Stomach (tissue), 9 donors: ENCODE data around the gene EIF2S1. TPM values are rescaled to one million over a fixed set of nuclear protein-coding genes. Genes with fewer than 3 reads are reported as not detected.

ENCODE experiments used
- DNase-seq, 2 donors: peaks; one replicate each; pipeline versions ENCODE4 v3.0.0 to v3.0.0-alpha.2; 2013 to 2019
- H3K27ac ChIP-seq, 5 donors: fragments of 200-600 bp in 4 of 5; sonication (generic) in 4 of 5; one replicate each; pipeline ENCODE4 v1.5.1; 2013 to 2019; ENCODE audit warnings: mild to moderate bottlenecking in 1 of 5, moderate library complexity in 1 of 5
- H3K27me3 ChIP-seq, 3 donors: fragments of 200-600 bp; sonication (generic); one replicate each; pipeline ENCODE4 v1.5.1; 2017 to 2019; ENCODE audit warnings: mixed run types in 1 of 3
- H3K36me3 ChIP-seq, 4 donors: fragments of 200-600 bp; sonication (generic); 1 replicate in 3 of 4; 2 replicates in 1 of 4; pipeline ENCODE4 v1.5.1; 2016 to 2019
- H3K4me1 ChIP-seq, 4 donors: fragments of 200-600 bp; sonication (generic); one replicate each; pipeline ENCODE4 v1.5.1; 2016 to 2019
- H3K4me3 ChIP-seq, 4 donors: fragments of 200-600 bp; sonication (generic) in 3 of 4; one replicate each; pipeline ENCODE4 v1.5.1; 2016 to 2019; ENCODE audit warnings: mild to moderate bottlenecking in 1 of 4
- H3K9me3 ChIP-seq, 4 donors: fragments of 200-600 bp; sonication (generic); one replicate each; pipeline ENCODE4 v1.5.1; 2016 to 2019
- CTCF ChIP-seq, 7 experiments: fragments of 450-650 bp in 4 of 7; fragments of 200-600 bp in 3 of 7; sonication (generic) in 3 of 7; IDR thresholded peaks; one replicate each; pipeline ENCODE4 v1.5.1; 2016 to 2019; ENCODE audit warnings: antibody characterized with exemption in 7 of 7, control low read depth in 2 of 7, mild to moderate bottlenecking in 1 of 7
- EP300 ChIP-seq: sonication (generic); formaldehyde crosslinking; IDR thresholded peaks from one replicate; pipeline ENCODE4 v1.6.1; 2017; ENCODE audit warnings: antibody characterized with exemption
- POLR2A ChIP-seq, 4 donors: fragments of 450-650 bp; IDR thresholded peaks; one replicate each; pipeline ENCODE4 v1.6.1; 2016; ENCODE audit warnings: antibody characterized with exemption in 4 of 4, control low read depth in 2 of 4, mild to moderate bottlenecking in 1 of 4, moderate library complexity in 1 of 4
- POLR2AphosphoS5 ChIP-seq, 3 donors: sonication (generic); formaldehyde crosslinking; IDR thresholded peaks; one replicate each; pipeline ENCODE4 v1.6.1; 2016; ENCODE audit warnings: antibody characterized with exemption in 3 of 3
- WGBS, 5 donors: extraction: QIAGEN DNeasy Blood & Tissue Kit in 3 of 5; methylation state at CpG; one replicate each; pipeline versions ENCODE4 v1.1.5 to v1.1.7; 2013 to 2018; 5-methylcytosine and 5-hydroxymethylcytosine counted together
- intact Hi-C: fragments of 100-400 bp; cut with DNase I; formaldehyde crosslinking; loops from one replicate; pipeline ENCODE4 v1.15.1; 2023; ENCODE audit warnings: low total_unique reads
- polyA plus RNA-seq, 3 donors: library from polyadenylated mRNA; stranded (reverse); fragments of 200-250 nt; gene quantifications; one replicate each; pipeline ENCODE4 v1.2.3, GENCODE V29; 2013
- total RNA-seq, 5 donors: library from RNA; depleted of rRNA; stranded (reverse); fragments of >200 nt; gene quantifications; one replicate each; pipeline versions ENCODE4 v1.1.0 to v1.2.3, GENCODE V29; 2014 to 2016
- donor health status: healthy with polysubstance abuse.
- donor health status: Bipolar disorder and iron deficiency.
- donor health status: healthy.

Gene EIF2S1
- total and polyA plus RNA-seq, 8 donors: 15.6 to 149 (median 42.6) TPM

GRCh38 chr14:67357186-67357968, 2.8 kb upstream of the EIF2S1 start:
- TF ChIP-seq CTCF (IDR thresholded peaks at IDR 0.05) (no peak), POLR2AphosphoS5 (IDR thresholded peaks at IDR 0.05) (no peak), EP300 (no peak), POLR2A (IDR thresholded peaks at IDR 0.05) (no peak)
- intact Hi-C loops: no loop called here
- peaks cover 31 to 61% (median 52%) of the 10 kb centered on the region in 4 donors for H3K4me1 ChIP-seq
- H3K4me3 ChIP-seq: peak overlapping the region in 2 of 4 donors; percentile 90 to 95
- DNase-seq: peak in 1 of 2 donors; percentile 5
- no peaks in the 10 kb centered on the region for H3K27me3 ChIP-seq
- 34 to 47% (median 45%) methylated on average over 4 of the region's 4 CpGs for WGBS, 5 donors
- no peaks in the 10 kb centered on the region for H3K9me3 ChIP-seq
- H3K36me3 ChIP-seq: peaks cover 0 to 14% (median 10%) of the 10 kb centered on the region in 4 donors
- peak overlapping the region in 1 of 5 donors; percentile 21 for H3K27ac ChIP-seq

- DNase-seq: no peak
- Histone ChIP-seq H3K9me3 (no peaks in the 10 kb centered on the region), H3K4me3 (peak overlapping the region in 3 of 4 donors; percentile 79 to 95 (median 90)), H3K27ac (peak overlapping the region in 1 of 5 donors; percentile 21), H3K27me3 (no peaks in the 10 kb centered on the region), H3K4me1 (peaks cover 31 to 67% (median 58%) of the 10 kb centered on the region in 4 donors), H3K36me3 (peaks cover 0 to 11% (median 6%) of the 10 kb centered on the region in 4 donors)
- intact Hi-C loops: no loop called here
- TF ChIP-seq POLR2A (IDR thresholded peaks at IDR 0.05) (no peak), EP300 (no peak), CTCF (IDR thresholded peaks at IDR 0.05) (no peak), POLR2AphosphoS5 (IDR thresholded peaks at IDR 0.05) (no peak)
- 44 to 57% (median 47%) methylated on average over 9 of the region's 9 CpGs for WGBS, 5 donors
These were observed 2.2 kb upstream of the EIF2S1 start for GRCh38 chr14:67357969-67358354.

- Histone ChIP-seq H3K4me3 (peak overlapping the region; percentile 64 to 95 (median 84)), H3K4me1 (peaks cover 31 to 78% (median 64%) of the 10 kb centered on the region in 4 donors), H3K36me3 (peaks cover 0 to 7% (median 1%) of the 10 kb centered on the region in 4 donors), H3K27me3 (no peaks in the 10 kb centered on the region), H3K9me3 (no peaks in the 10 kb centered on the region), H3K27ac (peak overlapping the region; percentile 17 to 95 (median 93))
- intact Hi-C loops: no loop called here
- WGBS, 5 donors: 1 to 2% (median 2%) methylated on average over 31 to 38 of the region's 38 CpGs
- peak in 1 of 2 donors; percentile 55 for DNase-seq
- TF ChIP-seq POLR2AphosphoS5 (IDR thresholded peaks at IDR 0.05) (no peak), POLR2A (IDR thresholded peaks at IDR 0.05) (peak in 1 of 4 donors; percentile 28)
These were observed 979 bp upstream of the EIF2S1 start for GRCh38 chr14:67358924-67359774.

- no peaks in the 10 kb centered on the region for H3K27me3 ChIP-seq
- peak overlapping the region; percentile 64 to 95 (median 84) for H3K4me3 ChIP-seq
- H3K27ac ChIP-seq: peak overlapping the region; percentile 69 to 95 (median 93)
- peaks cover 10 to 20% (median 15%) of the 10 kb centered on the region in 4 donors for H3K36me3 ChIP-seq
- TF ChIP-seq EP300: no peak
- no peaks in the 10 kb centered on the region for H3K9me3 ChIP-seq
- 0 to 2% (median 1%) methylated on average over 32 to 34 of the region's 34 CpGs for WGBS, 5 donors
- H3K4me1 ChIP-seq: peaks cover 31 to 85% (median 64%) of the 10 kb centered on the region in 4 donors
- no peak for DNase-seq
- intact Hi-C loops: no loop called here
These were observed 510 bp downstream of the EIF2S1 start for GRCh38 chr14:67360470-67361206.
